SKM-1 (cell line): Measurements from ENCODE around the gene MISP.
"Not testable (repeated sequence)": the region's sequence is repeated elsewhere in the genome, so short reads cannot be mapped to it uniquely, and the experiment has no call there.

Experiments used
- DNase-seq: peaks from one replicate; lab custom pipeline; 2025; ENCODE audit not compliant: unreplicated experiment; lab: John Stamatoyannopoulos, UW

Gene MISP

GRCh38 chr19:745138-745537, 5.8 kb upstream of the MISP start:
- not testable (repeated sequence) for DNase-seq

- no peak for DNase-seq
Measured at GRCh38 chr19:746208-746819, 4.6 kb upstream of the MISP start.

- DNase-seq = no peak
Measured at GRCh38 chr19:746956-747355, 4.0 kb upstream of the MISP start.

- no peak for DNase-seq
Measured at GRCh38 chr19:747432-748273, 3.3 kb upstream of the MISP start.

- DNase-seq = no peak
Measured at GRCh38 chr19:748274-748598, 2.7 kb upstream of the MISP start.

- DNase-seq = no peak
Measured at GRCh38 chr19:749811-750210, 1.1 kb upstream of the MISP start.

GRCh38 chr19:751501-752341, 809 bp downstream of the MISP start:
- no peak for DNase-seq

- DNase-seq = no peak
Measured at GRCh38 chr19:752652-753517, 2.0 kb downstream of the MISP start.

- no peak for DNase-seq
Measured at GRCh38 chr19:754530-754929, 3.6 kb downstream of the MISP start.

GRCh38 chr19:755063-755462, 4.2 kb downstream of the MISP start:
- DNase-seq = no peak

GRCh38 chr19:756236-756635, 5.3 kb downstream of the MISP start:
- no peak for DNase-seq

- no peak for DNase-seq
Measured at GRCh38 chr19:756821-757688, 6.1 kb downstream of the MISP start.

GRCh38 chr19:757811-758668, 7.1 kb downstream of the MISP start:
- no peak for DNase-seq

- DNase-seq = no peak
Measured at GRCh38 chr19:763181-763580, 12.3 kb downstream of the MISP start.

- no peak for DNase-seq
Measured at GRCh38 chr19:763869-764268, 13.0 kb downstream of the MISP start.

- no peak for DNase-seq
Measured at GRCh38 chr19:764301-764700, 13.4 kb downstream of the MISP start.

GRCh38 chr19:765179-765738, 14.3 kb downstream of the MISP start:
- no peak for DNase-seq

- no peak for DNase-seq
Measured at GRCh38 chr19:768424-768823, 17.5 kb downstream of the MISP start.

GRCh38 chr19:769616-770015, 18.7 kb downstream of the MISP start:
- no peak for DNase-seq
